ENCODE data around the gene PDCL2. TPM values are rescaled to one million over a fixed set of nuclear protein-coding genes. Genes with fewer than 3 reads are reported as not detected.

Gene PDCL2
- total RNA-seq, 4 donors from 2014 or later, result not detected

DNA sequence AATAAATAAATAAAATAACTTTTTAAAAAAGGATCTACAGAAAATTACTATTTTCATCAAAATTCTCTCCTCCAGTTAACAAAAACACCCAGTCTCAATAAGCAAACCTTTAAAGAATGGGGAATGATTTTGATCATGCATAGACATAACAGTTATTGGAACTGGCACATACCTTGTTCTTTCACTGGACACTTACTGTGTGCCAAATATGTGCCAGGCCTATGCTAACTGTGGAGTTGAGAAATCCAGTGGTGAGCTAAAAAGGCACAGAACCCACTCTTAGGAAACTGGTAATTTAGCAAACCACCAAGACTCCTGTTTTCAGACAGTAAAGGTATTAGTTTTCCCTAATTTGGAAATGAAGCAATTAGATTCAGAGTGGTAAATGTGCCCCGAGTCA, 84.4 kb downstream of the PDCL2 start:
- H3K9me3 ChIP-seq, result no peaks in the 10 kb centered on the region
- no peak overlapping the region for H3K4me3 ChIP-seq
- H3K27me3 ChIP-seq, result no peaks in the 10 kb centered on the region
- H3K4me1 ChIP-seq, result no peaks in the 10 kb centered on the region
- TF ChIP-seq, protein P1, sequence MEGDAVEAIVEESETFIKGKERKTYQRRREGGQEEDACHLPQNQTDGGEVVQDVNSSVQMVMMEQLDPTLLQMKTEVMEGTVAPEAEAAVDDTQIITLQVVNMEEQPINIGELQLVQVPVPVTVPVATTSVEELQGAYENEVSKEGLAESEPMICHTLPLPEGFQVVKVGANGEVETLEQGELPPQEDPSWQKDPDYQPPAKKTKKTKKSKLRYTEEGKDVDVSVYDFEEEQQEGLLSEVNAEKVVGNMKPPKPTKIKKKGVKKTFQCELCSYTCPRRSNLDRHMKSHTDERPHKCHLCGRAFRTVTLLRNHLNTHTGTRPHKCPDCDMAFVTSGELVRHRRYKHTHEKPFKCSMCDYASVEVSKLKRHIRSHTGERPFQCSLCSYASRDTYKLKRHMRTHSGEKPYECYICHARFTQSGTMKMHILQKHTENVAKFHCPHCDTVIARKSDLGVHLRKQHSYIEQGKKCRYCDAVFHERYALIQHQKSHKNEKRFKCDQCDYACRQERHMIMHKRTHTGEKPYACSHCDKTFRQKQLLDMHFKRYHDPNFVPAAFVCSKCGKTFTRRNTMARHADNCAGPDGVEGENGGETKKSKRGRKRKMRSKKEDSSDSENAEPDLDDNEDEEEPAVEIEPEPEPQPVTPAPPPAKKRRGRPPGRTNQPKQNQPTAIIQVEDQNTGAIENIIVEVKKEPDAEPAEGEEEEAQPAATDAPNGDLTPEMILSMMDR (IDR thresholded peaks at IDR 0.05), result no peak
- TF ChIP-seq POLR2A (IDR thresholded peaks at IDR 0.05), result no peak
- H3K27ac ChIP-seq, result no peak overlapping the region
- peaks cover 0 to 9% (median 0%) of the 10 kb centered on the region in 3 donors for H3K36me3 ChIP-seq
- DNase-seq, result no peak

Other genes starting within 250 kb of the PDCL2 start
- gene SRD5A3, start 246.0 kb downstream of the PDCL2 start, total RNA-seq, result 10 to 100 TPM in 2 of 4 donors, 1 to 10 TPM in 2; 1.7 to 19.6 (median 9.4) TPM
- 100 to 1,000 TPM in 1 of 4 donors, 10 to 100 TPM in 3; 78.2 to 105 (median 91.4) TPM for gene TMEM165, start 196.3 kb downstream of the PDCL2 start, total RNA-seq
- gene CLOCK, start 45.3 kb downstream of the PDCL2 start, total RNA-seq, result 10 to 100 TPM; 23.0 to 32.1 (median 27.8) TPM
- not detected for gene NMU, start 44.1 kb upstream of the PDCL2 start, total RNA-seq
- gene EXOC1L, start 227.5 kb upstream of the PDCL2 start, total RNA-seq, result not detected

Data from Peyer's patch (tissue), 4 donors.